ENCODE results near the gene SLC6A17. TPM values are rescaled to one million over a fixed set of nuclear protein-coding genes. Genes with fewer than 3 reads are reported as not detected.

The SLC6A17 gene
- polyA plus RNA-seq, 4 donors = 0.66 to 1.1 (median 0.96) TPM

DNA sequence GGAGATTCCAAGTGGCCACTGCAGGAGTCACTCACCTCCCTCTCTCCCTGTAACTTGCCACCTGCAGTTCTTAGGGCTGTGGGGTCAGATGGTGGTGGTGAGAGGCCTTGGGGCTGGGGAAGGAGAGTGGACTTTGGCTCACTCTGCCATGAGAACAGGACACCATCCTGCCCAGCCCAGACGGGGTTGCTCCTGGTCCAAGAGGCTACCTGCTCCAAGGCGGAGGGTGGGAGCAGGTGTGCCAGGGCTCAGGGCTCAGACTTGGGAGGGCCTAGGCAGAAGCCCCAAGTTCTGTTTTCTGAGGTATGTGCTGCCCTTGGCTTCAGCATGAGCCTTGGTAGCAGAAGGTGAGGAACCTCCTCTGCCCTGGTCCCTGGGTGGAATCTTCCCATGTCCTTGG, 48.5 kb downstream of the SLC6A17 start:
- DNase-seq (ENCODE audit: low read depth in 4 of 4, low spot score in 2 of 4) = no peak

DNA sequence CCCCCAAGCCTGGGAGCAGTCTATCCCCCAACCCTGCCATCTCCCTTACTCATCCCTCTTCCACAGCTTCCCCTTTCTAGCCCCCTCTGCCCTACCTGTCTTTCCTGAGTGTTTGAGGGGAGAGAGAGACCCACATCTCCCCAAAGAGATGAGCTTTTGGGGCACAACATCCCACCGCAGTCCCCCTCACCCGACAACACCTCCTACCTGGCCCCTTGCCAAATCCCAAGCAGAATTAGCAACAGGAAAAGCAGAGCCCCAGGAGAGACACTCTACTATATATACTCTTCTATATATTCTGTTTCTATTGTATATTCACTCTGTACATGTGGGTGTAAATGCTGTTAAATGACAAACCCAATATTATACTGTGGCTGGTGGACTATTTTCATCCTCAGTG, 49.9 kb downstream of the SLC6A17 start:
- DNase-seq (ENCODE audit: low read depth in 4 of 4, low spot score in 2 of 4) = no peak

GRCh38 chr1:110200666-110201065, 50.4 kb downstream of the SLC6A17 start:
- no peak for DNase-seq (ENCODE audit: low read depth in 4 of 4, low spot score in 2 of 4)

- no peak for DNase-seq (ENCODE audit: low read depth in 4 of 4, low spot score in 2 of 4)
These were observed 51.0 kb downstream of the SLC6A17 start for GRCh38 chr1:110201157-110201825.

DNA sequence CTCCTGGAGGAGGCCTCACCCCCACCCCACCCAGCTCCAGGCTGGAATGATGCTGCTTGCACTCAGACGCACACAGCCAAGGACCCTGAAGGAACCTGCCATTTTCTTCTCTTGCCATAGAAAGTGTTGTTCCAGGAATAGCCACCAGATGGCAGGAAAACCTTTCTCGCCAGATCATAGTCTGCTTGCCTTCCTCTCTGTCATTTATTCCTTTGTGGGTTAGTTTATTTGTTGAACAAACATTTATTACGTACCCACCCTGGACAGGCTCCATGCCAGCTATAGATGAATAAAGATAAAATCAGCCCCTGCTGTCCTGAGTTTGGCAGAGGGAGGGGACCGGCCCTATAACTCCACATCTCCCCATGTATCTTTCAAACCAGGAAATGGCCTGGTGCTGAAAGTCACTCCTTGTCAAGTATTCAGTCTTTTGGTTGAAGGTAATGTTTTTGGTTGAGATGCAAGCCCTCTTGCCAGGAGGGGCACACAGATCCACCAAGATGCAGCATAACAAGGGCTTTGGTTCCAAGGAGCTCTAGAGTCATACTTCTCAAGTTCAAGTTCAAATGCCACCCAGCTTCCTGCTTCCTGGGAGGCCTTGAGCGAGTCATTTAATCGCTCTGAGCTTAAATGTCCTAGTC, 52.8 kb downstream of the SLC6A17 start:
- DNase-seq (ENCODE audit: low read depth in 4 of 4, low spot score in 2 of 4) = peak in 1 of 4 donors; percentile 65

DNA sequence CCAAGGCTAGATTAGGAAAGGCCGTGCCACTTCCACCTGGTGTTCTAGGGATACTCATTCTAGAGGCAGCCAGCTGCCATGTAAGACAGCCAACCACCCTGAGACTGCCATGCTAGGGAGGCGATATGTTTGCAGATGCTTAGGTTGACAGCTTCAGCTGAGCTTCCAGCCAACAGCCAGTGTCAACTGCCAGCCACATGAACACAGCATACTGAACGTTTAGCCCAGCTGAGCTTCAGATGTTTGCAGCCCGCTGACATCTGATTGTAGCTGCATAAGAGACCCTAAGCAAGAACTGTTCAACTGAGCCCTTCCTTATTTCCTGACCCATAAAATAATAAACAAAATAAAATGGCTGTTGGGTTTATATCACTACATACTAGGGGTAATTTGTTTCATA, 54.9 kb downstream of the SLC6A17 start:
- no peak for DNase-seq (ENCODE audit: low read depth in 4 of 4, low spot score in 2 of 4)

- no peak for DNase-seq (ENCODE audit: low read depth in 4 of 4, low spot score in 2 of 4)
These were observed 55.4 kb downstream of the SLC6A17 start for GRCh38 chr1:110205591-110206155.

DNA sequence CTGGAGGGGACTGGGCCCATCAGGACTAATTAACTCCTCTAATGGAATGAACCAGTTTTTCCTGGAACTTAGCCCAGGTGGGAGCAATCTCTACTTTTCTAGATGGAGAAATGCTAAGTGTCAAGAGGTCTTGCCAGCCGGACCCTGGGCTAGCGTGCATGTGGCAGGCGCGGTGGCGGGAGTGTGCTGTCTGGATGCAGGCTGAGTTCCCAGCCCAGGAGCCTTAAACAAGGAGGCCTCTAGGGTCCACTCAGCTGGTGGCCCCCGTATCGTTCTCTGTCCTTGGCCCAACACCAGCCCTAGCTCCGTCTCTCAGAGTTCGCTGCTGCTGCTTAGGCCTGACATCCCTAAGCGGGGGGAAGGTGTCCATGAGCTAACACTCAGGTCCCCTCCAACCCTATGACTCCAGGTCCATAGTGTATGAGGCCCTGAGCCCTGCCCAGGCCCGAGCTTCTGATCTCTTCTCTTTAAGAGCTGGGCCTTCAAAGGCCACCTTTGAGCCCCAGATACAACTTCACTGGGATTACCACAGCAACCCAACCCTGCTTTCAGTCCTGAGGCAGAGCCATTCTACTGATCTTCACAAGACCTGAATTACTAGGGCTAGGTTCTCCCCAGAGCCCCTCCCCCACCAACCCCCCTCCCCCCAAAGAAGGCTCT, 56.1 kb downstream of the SLC6A17 start:
- DNase-seq (ENCODE audit: low read depth in 4 of 4, low spot score in 2 of 4) = no peak

- no peak for DNase-seq (ENCODE audit: low read depth in 4 of 4, low spot score in 2 of 4)
These were observed 57.5 kb downstream of the SLC6A17 start for GRCh38 chr1:110207831-110208230.

DNA sequence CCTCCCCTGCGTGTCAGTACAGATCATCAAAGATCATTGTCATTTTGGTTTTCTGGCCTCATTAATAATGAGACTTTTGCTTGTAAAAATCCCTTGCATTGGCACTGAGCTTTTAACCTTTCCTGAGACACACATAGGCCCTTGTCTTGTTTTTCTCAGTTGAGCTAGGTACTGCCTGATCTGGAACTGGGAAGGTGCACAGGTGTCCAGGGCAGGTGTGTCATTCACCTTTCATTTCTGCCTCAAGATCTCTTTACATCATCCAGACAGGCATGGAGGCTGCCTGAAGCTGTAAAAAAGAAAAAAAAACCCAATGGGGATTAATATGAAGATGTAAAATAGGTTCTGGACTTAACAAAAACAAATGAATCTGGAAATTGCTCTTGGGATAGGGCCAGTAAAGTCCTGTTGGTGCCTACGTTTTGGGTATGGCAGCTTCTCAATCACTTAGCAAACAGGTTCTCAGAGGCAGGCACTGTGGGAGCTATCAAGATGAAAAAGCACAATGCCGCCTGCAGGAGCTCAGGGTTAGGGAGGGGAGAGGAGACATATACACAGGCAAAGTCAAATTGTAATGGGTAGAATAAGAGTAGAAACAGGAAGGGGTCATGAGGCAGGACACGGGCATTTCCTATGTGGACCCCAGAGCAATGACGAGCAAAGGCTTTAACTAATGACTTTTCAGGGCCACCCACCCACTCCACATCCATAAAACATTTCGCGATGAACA, 58.8 kb downstream of the SLC6A17 start:
- DNase-seq (ENCODE audit: low read depth in 4 of 4, low spot score in 2 of 4) = no peak

DNA sequence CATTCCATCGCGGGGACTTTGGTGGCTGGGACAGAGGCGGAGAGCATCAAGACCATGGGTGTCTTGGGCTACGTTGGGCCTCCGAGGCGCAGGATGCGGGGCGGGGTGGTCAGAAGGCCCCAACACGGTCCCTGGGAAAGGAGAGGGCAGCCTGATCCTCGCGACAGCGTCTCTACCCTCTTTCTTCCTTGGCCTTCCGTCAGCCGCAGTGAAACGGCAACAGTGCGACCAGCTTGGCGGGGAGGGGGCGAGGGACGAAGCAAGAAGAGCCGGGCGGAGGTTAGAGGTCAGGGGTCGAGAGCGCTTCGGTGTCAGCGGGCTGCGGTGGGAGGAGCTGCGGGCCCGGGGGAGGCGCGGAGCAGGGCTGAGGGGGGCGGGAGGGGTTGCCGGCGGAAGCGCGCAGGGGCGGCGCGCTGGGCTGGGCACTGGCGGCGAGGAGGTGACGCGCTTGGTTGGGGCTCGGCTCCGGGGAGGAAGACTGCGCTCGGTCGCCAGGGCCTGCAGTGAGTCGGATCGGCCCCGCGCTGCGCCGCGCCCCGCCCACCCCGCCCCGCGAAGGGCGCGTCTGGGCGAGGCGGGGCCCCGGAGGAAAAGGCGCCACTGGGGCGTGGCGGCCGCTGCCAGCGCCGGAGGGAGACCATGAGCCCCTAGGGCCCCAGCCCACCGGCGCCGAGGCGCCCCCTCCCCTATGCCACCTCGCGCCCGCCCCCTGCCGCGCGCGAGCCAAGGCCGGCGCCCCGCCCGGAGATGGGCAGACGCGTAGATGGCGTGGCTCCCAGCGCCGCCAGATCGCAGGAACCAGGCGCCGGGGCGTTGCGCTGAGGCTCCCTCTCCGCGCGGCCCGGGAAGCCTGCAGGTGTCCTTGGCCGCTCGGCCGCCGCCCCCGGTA, 59.7 kb downstream of the SLC6A17 start, which contains the start of gene KCNC4:
Gene KCNC4, plus strand, starts transcription at position 600 of the 889 bp plus-strand sequence. CDS start 1,186 bp downstream, outside the sequence.
- DNase-seq (ENCODE audit: low read depth in 4 of 4, low spot score in 2 of 4) = no peak

GRCh38 chr1:110210604-110211495, 60.6 kb downstream of the SLC6A17 start:
- DNase-seq (ENCODE audit: low read depth in 4 of 4, low spot score in 2 of 4) = no peak

DNA sequence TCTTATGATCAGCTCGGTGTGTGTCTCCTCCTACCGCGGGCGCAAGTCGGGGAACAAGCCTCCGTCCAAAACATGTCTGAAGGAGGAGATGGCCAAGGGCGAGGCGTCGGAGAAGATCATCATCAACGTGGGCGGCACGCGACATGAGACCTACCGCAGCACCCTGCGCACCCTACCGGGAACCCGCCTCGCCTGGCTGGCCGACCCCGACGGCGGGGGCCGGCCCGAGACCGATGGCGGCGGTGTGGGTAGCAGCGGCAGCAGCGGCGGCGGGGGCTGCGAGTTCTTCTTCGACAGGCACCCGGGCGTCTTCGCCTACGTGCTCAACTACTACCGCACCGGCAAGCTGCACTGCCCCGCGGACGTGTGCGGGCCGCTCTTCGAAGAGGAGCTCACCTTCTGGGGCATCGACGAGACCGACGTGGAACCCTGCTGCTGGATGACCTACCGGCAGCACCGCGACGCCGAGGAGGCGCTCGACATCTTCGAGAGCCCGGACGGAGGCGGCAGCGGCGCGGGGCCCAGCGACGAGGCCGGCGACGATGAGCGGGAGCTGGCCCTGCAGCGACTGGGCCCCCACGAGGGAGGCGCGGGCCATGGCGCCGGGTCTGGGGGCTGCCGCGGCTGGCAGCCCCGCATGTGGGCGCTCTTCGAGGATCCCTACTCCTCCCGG, 61.3 kb downstream of the SLC6A17 start:
- no peak for DNase-seq (ENCODE audit: low read depth in 4 of 4, low spot score in 2 of 4)

DNA sequence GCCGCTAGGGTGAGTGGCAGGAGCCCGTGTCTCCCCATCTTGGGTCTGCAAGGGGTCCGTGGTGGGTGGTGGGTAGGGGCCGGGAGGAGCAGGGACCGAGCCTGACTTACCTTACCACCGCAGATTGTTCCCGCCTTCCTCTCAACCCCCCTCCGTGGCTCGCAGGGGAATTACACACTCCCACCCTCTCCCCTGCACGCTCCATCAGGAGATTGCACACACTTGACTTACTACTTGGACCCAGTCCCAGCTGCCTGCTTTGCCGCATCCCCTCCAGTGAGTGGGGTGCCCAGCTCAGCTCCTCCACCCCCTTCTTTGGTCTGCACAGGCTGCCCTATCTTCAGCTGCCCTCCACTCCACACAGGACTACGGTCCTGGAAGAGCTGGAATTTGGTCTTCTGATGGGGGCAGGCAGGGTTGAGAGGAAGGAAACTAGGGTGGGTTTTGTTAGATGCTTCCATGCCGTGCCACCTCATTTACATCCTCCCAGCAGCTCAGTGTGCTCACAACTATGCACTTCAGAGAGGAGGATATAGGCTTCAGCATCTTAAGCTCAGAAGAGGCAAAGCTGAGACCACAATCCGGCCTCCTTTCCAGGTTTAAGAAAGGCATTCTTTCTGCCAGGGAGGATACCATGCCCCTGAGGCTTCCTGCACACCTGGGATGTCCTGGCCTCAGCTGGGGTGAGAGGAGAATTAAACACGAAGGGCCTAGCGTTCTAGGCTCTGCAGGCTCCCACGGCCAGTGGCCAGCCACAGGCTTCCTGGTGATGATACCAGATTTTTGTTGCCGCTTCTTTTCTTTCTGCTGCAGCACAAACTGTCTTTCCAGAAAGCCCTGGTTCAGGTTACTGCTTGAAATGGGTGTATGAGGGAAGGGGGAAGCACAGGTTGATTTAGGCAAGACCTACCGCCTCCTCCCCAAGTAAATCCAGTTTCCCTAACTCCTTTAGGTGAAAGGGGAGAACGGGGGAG, 62.2 kb downstream of the SLC6A17 start:
- DNase-seq (ENCODE audit: low read depth in 4 of 4, low spot score in 2 of 4) = no peak

- no peak for DNase-seq (ENCODE audit: low read depth in 4 of 4, low spot score in 2 of 4)
These were observed 62.8 kb downstream of the SLC6A17 start for GRCh38 chr1:110213143-110213540.

- DNase-seq (ENCODE audit: low read depth in 4 of 4, low spot score in 2 of 4) = no peak
These were observed 64.4 kb downstream of the SLC6A17 start for GRCh38 chr1:110214454-110215404.
